HG03439 (cell line): ENCODE measurements around the gene RARA.

Experiments
- ATAC-seq: cut with Tn5 transposase; IDR thresholded peaks from one replicate; pipeline ENCODE4 v1.9.1; 2021; ENCODE audit warnings: mild to moderate bottlenecking, moderate library complexity; ENCODE audit not compliant: unreplicated experiment

The RARA gene

DNA sequence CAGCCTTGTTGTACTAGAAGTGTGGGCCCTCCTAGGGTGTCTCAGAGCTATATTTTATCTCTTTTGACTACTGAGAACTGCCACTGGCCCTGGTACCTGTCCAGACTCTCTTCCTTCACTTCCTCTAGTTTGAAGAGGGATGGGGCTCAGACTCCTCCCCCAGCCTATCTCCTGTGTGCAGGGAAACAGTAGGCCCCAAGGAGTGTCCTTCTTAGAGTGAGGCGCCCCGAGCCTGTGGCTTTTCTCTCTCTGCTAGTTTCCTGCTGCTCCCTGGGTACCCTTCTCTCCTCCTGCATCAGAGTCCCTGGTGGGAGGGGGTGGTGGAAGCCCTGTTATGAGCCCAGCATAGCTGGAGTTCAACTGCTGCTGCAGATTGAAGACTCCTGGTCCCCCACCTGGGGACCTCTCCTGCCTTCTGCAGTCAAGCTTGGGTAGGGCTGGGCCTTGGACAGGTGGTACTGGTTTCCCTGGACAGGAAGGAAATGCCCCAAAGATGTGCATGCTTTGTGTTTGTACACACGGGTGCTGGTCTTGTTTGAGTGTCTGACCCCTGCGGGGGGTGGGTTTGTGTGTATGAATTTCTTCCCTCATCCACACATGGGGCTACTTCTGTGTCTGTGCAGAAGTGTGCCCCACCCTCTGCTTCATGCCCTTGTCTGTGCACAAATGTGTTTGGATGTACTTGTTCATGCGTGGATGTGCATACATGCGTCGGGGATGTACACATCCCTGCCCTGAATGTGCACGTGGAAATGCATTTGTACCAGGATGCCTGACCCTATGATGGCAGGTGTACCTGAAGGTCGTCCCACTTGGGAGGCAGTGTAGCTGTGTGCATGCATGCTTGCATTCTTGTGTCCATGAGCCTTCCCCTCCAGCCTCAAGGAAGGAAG, 6.9 kb downstream of the RARA start:
- ATAC-seq, result no peak

DNA sequence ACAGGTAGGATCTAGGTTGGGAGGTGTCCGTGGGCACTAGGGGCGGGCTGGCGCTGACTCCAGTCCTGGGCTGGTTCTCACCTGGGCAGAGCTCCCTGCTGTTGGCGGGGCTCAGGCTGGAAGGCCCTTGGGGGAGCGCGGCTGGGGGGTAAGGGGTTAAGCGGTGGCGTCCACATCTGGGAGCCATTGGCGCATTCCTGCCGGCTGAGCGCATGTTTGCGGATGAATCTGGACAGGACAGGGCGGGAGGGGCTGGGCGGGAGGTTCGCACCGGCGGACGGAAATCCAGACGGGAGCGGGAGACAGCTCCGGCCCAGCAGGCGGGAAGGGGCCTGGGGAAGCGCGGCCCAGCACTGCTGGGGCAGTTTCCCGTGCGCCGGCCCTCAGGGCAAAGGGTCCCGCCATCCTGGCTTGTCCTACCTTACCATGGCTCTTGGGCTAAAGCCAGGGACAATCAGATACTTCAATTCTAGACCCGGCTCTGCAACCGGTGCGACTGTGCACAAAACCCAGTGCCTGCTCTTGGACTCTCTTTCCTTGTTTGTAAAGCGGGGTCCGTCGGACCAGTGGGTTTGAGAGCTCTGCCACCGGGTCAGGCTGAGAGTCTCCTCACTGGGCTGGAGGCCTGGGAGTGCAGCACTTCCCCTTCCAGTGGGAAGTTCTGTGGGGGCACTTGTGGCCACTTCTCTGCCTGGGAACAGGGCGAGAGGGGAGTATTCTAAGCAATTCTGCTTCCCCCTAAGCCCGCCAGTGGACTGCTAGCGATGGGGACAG, 7.8 kb downstream of the RARA start:
- no peak for ATAC-seq

DNA sequence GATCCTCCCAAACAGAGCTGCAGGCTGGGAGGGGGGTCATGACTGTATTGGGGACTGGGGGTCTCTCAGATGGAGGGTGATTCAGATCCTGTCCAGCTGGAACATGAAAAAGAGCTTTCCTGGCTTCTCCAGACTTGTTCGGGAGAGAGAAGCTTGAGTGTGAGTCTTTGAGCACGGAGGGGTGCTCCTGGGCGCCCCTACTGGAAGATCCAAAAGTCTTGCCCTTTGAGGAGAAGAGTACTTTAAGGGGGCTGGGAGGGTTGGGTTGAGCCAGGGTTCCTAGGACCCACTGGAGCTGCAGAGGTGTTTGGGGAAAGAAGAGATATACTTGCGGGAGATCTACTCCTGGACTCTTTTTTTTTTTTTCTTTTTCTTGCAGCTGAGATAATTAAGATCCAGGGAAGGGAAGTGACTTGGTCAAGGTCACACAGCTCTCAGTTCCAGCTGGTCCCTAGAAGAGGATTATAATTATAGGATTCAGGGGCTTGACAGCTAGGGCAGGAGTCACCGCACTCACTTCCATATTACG, 8.4 kb downstream of the RARA start:
- ATAC-seq, result no peak

DNA sequence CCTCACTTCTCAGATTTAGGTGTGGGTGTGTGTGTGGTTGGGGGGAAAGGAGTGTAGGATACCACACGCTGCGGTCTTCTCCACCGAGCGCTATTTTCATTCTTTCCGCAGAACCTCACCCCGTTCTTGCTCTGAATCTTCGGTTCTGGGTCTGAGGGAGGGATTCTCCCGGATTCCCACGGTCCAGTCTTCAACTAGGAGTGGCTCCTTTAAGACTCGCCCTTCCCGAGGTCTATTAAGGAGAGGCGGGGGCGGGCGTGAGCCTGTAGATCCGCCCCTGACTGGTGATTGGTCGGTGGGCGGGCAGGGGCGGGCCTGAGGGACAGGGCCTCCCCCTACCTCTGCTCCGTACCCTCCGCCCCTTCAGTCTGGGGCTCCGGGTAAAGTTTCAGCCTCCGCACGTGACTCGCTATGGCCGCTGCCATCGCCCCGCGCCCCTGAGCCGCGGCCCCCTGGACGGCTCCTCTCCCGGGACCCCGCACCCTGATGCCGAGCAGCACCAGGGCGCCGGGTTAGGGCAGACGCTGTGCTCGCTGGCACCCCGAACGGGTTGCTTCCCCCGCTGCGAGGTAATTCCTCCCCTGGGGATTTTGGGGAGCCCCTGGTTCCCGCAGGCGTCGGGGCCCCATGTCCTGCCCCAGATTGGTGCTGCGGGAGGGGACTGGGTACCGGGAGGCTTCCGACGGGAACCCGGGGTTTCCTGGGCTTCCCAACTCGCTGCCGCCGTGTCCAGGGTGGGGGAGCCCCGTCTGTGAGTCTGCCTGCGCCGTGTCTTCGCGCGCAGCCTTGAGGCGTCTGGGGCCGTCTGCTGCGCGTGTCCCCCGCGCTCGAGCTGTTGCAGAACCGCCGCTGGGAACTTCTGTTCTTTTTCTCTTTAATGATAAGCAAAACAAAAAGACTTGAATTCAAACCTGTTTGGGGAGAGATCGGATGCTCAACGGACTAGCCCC, 9.2 kb downstream of the RARA start:
- peak; percentile 51 for ATAC-seq

DNA sequence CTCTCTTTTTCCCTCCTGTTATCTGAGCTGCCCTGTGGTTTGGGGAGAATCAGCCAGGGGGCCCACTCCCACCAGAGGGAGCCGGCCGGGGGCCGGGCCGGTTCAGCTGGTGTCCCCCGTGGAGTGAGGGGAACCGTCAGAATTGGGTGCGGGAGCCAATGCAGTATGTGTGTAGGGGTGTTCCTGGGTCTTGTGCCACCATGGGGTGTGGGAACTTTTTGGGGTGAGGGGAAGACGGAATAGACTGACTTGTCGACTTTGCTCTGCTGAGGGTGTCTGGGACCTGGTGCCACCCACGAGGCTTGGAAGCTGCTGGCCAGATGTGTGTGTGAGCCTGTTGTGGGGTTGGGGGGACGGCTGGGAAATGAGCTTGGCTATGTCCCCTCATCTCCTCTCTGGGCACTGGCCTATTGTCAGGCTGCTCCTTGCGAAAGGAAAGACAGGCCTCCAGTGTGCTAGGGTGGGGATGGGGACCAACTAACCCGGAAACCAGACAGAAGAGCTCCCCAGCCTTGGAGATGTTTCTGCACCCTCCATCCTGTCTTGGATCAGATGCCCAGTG, 9.9 kb downstream of the RARA start:
- no peak for ATAC-seq

DNA sequence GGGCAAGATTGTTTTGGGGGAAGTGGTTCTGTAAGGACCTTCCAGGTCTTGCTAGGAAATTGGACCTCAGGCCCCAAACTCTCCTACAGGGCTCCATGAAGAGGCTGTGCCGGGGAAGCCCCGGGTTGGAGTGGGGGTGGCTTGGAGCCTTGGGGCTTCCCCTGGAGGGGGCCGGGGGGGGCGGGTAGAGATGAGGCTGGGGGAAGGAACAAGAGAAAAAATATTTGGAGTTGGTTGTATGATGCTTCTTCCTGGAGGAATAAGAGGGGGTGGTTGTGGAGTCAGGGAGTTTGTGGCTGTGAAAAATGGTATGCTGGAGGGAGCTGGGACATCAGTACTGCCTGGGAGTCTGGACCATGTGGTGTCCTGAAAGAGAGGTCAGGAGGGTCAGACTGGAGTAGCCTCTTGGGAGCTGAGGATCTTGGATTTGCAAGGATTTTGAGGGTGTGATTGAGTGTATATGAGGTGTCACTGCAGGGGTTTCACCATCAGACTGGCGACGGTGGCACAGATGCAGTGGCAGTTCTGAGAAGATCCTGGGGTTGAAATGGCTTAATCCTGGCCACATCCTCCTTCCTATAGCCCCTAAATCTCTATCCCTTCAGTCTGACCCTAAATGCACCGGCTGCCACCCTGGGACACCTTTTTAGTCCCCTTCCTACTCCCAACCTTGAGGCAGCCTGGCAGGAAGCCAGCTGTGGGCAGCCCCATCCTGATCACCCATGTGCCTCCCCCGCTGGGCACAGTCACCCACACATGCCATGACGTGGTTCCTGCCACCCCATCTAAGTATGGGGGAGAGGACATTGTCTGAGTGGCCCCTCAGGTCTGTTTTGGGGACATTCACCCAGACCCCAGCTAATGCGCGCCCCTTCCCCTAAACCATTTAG, 10.9 kb downstream of the RARA start:
- no peak for ATAC-seq

DNA sequence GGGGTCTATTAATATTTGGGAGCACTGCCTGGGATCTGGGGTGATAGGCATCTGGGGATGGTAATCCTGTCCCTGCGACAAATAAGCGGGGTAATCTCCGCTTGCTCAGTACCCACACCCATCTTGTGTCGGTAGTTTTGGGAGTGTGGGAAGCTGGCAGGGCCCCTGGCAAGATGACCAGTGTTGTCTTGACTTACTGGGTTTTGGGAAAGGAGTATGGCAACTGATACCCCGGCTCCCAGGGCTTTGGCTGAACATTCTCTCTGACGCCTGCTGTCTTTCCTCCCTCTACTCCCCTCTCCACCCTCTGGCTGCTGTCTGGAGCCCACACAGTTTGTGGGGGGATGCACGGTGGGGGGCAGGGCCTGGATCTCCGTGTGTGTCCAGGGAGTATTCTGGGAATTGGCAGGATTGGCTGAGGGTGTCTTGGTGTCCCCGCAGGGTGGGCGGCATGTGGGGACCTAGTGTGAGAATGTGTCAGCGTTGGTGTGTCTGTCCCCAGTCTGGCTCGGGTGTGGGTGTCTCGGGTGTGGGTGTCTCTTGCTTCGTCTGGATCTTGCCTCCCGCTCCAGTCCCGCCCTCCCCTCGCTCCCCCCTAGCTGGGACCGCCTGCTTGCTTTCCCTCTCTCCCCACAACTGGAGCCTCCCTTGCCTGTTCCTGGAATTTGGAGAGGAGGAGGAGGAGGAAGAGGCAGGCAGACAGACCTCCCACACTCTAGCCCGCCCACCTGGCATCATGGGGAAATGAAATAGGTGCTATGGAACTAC, 12.0 kb downstream of the RARA start:
- no peak for ATAC-seq

DNA sequence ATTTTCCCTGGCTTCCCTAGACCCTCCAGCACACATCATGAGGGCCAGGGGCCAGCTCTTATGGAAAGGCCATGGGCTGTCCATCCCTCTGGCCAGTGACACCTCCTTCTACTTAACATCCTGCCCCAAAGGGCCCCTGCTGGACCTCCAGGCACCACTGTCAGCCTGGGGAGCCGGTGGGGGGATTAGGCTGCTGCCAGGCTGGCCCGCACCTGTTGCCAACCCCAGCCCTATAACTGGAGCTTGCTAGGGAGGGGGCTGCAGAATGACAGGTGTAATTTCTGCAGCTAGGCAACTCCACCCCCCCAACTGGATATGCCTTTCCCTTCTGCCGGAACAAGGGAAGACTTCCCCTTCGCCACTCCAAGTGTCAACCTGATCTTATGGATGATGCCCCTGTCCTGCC, 12.5 kb downstream of the RARA start:
- no peak for ATAC-seq

DNA sequence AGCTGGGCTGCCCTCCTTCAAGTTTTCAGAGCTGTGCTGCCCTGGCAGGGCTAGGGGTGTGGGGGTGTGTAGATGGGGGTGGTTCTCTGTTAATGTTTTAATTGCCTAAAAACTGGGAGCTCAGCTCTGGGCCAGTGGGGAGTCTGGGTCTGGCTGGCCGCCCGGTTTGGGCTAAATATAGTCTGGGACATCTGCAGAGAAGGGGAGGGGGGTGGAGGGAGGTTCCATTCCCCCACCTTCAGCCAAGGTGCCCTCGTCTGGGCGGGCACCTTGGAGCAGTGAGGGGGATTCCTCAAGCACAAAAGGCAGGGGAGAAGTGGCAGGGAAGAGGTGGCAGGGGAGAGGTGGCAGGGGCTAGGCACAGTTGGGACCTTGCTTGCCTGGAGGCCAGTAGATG, 13.0 kb downstream of the RARA start:
- no peak for ATAC-seq

DNA sequence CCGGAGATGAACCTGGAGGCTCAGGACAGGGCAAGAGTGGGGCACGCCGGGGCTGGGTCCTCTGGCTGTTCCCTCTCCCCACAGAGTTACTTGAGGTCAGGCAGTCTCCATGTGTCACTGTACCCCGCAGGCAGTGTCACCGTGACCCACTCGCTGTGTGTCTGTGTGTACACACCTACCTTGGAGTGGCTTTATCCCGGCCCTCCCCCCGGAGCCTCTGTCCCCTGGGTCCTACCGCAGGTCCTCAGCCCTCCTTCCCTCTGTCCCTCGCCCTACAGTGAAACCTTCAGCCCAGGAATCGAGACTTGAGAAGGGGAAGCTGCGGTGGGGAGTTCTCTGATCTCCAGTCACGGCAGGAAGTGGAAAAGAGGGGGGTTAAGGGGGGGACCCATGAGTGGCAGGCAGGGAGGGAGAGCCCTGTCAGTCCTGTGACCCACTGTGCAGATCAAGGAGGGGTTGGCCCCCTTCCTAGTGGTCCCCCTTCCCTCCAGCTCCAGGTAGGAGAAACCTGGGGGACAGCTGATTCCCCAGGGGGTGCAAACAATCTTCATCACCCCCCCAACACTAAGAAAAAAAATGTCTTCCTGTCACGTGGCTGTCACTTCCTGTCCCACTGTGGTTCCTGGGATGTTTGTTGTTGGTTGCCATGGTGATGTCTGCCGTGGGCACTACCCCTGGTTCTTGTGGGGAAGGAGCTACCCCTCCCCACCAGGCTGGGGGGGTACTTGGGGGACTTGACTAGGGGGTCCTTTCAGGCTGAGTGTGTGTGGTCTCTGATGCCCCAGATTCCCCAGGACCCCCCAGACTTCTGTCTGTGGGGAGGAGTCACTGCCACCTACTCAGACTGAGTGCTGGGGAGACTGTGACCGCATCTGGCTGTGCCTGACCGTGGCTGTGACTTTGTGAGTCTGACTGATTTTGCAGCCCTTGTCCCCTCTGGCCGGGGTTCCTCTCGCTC, 13.7 kb downstream of the RARA start:
- ATAC-seq, result peak; percentile 31

DNA sequence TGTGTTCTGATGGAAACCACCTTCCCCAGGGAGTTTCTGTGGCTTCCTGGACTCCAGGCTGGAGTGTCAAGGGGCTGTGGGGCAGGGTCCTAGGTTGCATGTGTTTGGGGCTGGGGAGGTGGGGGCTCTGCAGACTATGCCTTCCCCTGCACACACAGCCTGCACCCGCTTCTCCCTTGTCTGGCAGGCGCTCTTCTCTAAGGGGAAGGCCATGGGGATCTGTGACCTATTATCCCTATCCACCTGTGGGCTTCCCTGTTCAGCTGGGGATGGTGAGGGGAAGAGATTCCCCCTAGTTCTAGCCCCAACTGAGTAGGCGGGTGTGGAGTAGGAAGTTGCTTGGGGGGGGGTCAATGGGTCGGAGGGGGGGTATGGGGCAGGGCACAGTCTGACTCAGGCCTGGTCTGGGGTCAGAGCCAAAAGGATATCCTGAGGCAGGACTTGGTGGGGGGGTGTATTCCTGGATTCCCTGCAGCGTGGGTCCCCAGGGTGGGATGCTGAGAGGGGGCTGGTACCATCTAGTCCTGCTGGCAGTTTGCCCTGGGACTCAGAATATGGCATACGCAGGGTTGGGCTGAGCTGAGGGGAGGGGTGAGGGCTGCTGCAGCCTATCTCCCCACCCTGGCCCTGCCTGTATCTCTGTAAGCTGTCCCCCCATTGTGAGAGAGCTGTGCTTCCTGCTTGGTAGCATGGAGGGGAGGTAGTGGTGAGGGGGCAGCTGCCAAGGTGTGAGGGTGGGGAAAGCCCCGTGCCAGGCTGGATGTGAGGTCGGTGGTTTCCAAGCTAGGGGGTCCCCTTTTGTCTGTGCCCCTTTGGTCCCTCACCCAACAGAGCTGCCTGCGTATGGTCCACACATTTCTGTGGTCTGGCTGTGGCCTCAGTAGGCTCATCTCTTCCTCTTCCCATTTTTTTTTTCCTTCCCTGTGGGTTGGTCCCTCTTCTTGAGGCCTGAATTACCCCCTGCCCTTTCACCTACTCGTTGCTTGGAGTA, 14.7 kb downstream of the RARA start:
- no peak for ATAC-seq

DNA sequence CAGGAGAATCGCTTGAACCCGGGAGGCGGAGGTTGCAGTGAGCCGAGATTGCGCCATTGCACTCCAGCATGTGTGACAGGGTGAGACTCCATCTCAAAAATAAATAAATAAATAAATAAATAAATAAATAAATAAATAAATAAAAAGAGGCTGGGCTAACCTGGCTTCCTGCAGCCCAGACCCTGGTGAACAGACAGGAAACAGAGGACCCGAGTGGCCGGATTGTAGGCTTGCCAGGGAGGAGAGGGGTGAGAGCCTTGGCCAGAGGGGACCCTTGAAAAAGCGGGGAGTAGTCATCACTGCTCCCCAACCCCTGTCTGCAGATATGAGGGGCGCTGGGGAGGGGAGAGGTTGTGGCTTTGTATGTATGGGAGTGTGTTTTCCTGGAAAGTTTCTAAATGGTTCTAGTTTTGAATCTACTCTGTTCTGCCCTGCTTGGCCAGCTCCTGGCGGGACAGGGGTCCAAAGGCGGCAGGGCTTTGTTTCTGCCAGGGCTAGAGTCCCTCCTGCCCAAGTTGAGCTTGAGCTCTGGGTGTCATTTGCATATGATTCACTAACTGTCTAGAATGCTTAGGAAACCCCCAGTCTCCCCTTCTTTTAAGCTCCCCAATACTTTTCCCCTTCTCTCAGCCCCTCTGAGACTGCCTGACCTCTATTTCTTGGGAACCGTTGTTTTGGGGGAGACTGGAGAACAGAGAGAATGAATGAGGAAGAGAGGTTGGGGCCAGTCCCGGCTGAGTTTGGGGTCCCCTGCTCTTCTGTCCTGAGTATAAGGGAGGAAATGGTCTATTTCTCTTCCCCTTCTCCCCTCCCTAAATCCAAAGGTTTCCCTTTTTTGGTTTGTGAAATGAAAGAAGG, 16.4 kb downstream of the RARA start:
- no peak for ATAC-seq

DNA sequence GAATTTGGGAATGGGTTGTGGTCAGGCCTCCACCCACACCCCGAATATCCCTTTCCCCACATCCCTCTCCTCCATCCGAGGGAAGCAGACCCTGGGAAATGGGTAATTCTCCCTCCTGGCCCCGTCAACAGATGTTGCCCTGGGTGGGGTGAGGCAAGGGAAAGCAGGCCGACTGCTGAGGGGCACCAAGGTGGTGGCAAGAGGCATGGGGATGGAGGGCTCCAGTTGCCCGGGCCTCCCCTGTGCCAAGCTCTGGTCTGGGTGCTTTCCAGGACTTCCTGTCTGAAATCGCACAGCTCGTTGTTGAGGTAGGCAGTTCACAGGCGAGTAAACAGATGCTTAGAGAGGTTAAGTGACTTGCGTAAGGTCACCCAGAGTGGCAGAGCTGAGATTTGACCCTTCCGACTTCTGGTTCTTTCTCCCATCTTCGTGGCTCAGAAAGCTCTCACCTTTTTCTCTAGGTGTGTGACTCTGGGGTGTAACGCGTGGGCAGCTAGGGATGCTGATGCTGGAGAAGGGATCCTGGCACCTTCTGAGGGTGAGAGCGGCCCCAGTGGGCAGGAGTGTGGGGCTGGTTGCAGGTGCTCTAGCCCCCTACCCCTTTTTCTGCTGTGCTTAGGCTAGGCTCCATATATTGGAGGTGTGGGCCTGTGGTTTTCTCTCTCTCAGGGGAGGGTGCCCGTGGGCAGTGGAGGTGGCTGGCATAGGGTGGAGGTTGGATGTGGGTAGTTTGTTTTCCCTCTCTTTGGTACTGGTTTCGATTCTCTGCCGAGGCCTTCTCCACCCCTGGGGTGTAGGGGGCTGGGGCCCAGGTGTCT, 17.2 kb downstream of the RARA start:
- no peak for ATAC-seq

DNA sequence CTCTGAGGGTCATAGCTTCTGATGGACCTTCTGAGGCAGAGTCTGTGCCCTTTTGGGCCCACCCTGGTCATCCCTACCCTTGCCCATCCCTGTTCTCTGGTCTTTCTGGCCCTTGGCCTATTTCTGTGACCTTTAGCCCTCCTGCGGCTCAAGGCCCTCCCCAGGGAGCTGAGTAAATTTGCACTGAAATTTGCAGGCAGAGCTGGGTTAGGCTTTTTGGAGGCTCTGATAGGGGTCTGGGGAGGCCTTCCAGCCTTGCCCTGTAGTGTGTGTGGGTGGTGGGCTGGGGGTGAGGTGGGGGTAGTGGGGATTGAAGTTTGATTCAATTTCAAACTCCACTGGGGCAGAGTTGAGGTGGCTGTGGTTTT, 17.8 kb downstream of the RARA start:
- ATAC-seq, result no peak

DNA sequence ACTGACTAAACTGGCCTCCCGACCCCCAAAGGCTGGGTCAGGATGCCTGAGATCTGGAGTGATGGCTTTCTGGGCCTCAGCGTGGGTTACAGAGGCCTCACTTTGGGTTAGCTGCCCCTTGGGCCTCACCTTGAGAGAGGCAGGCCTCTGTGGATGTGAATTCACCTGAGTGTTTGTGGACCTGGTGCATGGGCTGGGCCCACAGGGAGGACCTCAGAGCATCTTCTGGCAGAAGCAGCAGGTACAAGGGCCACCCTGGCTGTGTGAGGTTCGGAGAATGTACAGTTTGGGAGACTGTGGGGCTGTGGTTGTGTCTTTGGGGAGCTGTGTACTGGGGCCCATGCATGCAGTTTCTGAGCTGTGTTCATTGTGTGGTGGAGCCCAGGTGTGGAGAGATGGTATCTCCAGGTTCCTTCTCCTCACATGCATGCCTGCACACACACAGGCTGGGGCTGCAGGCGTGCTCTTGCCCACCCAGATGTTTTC, 18.3 kb downstream of the RARA start:
- no peak for ATAC-seq
